Right hindlimb (tissue), 1 donor: ENCODE measurements around the gene ACACA.

Experiments
- DNase-seq: peaks from one replicate; pipeline ENCODE4 v3.0.0-alpha.2; 2018

The ACACA gene

GRCh38 chr17:37219876-37220606, 186.6 kb downstream of the ACACA start:
- no peak for DNase-seq

DNA sequence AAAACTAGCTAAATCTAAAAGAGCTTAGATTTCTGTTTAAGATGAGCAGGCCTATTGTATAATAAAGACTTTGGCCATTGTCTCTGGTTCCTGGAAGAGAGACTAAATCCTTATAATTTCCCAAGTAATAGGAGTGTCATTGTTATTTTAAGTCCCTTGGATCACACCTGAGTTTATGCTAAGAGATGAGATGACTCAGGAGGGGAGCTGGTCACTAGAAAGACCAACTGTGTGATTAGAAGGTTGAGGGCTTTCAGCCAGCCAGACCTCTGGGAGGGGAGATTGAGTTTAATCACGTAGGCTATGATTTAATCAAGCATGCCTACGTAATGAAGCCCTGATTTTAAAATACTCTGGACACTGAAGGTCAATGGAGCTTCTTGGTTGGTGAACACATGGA, 187.8 kb downstream of the ACACA start:
- no peak for DNase-seq

DNA sequence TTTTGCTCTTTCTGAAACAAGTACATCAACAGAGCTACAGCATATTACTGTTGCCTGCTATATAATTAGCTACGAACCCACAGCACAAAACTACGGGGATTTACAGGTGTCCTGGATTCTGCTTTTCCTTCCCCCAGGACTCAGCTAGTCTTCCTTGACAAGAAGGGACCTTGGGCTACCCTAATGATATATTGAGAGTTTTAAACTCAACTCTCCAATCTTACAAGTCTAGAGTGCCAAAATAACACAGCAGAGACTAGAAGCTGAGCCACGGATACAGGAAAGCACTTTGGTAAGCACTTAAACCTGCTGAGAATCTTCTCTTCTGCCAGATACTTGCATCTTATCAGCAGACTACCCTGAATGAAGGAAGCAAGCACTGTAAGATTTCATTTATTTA, 192.2 kb downstream of the ACACA start:
- DNase-seq, result no peak

- DNase-seq, result no peak
These were observed 192.7 kb downstream of the ACACA start for GRCh38 chr17:37213927-37214326.

GRCh38 chr17:37212179-37212578, 194.5 kb downstream of the ACACA start:
- DNase-seq, result no peak

GRCh38 chr17:37211136-37211535, 195.5 kb downstream of the ACACA start:
- no peak for DNase-seq

GRCh38 chr17:37207103-37207502, 199.5 kb downstream of the ACACA start:
- DNase-seq, result no peak

DNA sequence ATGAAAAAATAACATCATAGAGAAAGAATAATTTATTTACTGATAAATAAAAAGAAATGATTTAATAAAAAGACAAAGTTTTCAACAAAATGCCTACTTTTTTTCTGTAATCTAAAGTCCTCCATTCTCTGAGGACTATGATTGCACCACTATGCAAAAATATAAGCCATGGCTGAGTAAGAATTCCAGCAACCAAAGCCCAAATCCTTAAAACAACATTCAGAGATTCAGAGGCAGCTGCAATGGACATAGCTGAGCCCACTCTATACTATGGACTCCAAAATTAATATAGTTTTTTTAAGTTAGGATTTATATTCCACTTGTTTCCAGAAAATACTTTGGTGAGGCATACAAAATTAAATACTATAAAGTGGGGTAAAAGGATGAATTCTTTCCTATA, 200.3 kb downstream of the ACACA start:
- no peak for DNase-seq

DNA sequence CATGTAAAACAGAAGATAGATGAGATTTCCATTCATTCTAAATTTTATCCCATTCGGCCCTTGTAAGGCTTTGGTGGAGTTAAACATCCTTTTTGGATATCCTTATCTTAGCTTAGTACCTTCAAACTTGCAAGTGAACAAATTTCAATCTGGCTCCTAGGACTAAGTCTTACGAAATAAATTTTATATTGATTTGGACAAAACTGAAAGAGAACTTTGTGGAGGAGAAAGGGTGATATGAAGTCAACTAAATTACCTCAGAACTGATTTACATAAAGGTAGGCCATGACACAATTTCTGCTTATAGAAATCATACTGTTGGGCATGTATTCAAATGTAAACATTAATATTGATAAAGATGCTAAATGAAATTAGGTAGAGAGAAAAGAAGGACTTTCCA, 206.1 kb downstream of the ACACA start:
- DNase-seq, result no peak

DNA sequence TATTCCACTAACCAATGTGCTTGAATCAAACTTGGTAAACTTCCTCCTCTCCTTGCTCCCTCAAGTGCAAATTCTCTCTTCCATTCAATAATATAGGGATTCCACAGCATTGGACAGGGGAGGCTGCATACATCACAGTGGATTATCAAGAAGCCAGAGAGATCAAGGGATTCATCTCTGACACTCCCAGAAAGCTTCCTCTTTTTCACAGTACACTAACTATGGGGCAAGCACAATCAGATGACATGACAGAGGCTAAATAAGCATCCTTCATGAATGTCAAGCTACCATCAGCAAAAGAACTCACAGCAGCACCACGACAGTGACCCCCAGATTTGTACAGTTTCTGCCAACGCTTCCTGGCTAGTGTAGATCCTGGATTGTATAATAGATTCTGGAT, 209.3 kb downstream of the ACACA start:
- DNase-seq, result no peak

GRCh38 chr17:37194208-37194607, 212.4 kb downstream of the ACACA start:
- DNase-seq, result no peak

GRCh38 chr17:37191219-37191618, 215.4 kb downstream of the ACACA start:
- DNase-seq, result no peak

- DNase-seq, result no peak
These were observed 216.1 kb downstream of the ACACA start for GRCh38 chr17:37190493-37190892.

DNA sequence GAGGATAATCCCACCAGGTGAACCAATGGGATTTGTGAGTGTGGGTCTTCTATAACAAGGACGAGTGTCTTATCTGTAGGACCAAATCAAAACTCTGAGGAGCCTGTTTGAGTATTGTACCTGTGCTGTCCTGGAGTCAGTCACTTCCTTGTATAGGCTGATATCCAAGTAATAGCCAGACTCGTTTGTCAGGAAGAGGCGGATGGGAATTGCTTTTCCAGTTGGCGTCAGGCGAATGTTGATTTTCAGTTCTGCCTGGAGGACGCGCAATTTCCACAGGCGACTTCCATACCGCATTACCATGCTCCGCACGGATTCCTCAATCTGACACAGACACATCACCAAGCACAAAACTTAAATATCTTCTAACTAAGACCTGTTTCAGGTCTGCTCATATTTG, 218.5 kb downstream of the ACACA start:
- no peak for DNase-seq

DNA sequence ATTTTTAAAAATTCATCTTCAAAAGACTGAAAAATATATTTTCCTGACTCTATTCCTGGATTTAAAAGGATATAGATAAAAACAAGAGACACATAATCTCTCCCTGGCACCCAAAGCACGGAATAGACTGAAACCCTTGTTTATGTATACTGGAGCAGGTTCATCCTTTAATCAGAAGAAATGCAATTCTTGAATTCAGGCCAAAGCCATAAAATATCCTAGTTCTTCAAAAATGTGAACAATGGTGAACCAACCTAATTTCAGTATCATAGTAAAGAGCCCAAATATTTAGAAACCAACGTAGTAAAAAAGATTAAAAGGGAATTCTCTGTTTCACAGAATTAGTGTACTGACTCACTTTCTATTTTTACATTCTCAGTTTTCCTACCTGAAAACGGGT, 219.4 kb downstream of the ACACA start:
- no peak for DNase-seq

DNA sequence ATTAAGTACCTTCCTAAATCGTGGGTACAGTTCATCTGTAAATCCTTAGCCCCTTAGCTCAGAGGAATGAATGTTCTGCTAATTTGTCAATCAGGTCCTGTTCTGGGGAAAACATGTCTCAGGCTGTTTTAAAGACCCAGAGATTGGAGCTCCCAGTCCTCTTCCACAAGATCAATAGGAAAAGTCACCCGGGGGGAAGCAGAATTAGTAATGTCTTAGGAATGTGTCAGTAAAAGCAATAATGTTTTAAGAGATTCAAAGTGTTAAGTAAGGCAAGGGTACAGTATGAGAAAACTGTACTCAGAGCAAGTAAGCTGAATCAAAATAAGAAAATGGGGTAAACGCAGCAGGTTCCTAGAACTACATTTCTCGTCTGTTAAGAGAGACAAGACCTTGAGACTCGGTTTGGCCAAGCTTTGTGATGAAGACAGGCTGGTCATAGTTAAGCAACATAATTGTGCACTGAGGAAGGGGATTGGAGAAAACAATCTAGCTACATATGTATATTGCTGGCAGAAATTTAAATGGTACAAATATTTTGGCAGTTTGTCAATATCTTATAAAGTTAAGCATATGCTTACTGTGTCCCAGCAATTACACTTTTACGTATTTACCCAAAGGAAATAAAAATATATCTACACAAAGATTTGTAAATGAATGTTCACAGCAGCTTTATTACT, 223.7 kb downstream of the ACACA start:
- no peak for DNase-seq

DNA sequence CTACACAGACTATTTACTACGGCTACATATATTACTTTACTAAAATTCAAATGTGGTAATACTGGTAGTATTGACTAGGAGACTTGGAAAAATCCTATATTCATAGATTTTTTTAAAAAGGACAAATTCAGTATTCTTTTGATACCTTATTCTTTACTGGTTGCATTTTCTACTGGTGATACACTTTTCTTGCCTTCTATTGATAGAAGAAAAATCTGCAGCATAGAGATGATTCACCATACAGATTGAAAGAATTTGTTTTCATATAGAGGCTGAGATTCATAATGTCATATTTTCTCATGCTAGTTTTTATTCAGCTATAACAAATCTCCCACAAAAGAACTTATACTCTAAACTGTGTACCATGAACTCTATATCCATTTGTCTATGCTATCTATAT, 226.3 kb downstream of the ACACA start:
- DNase-seq, result no peak

GRCh38 chr17:37179893-37180292, 226.7 kb downstream of the ACACA start:
- DNase-seq, result no peak

GRCh38 chr17:37177254-37177870, 229.3 kb downstream of the ACACA start:
- DNase-seq, result no peak

- no peak for DNase-seq
These were observed 229.9 kb downstream of the ACACA start for GRCh38 chr17:37176723-37177122.

- no peak for DNase-seq
These were observed 232.4 kb downstream of the ACACA start for GRCh38 chr17:37174205-37174604.

DNA sequence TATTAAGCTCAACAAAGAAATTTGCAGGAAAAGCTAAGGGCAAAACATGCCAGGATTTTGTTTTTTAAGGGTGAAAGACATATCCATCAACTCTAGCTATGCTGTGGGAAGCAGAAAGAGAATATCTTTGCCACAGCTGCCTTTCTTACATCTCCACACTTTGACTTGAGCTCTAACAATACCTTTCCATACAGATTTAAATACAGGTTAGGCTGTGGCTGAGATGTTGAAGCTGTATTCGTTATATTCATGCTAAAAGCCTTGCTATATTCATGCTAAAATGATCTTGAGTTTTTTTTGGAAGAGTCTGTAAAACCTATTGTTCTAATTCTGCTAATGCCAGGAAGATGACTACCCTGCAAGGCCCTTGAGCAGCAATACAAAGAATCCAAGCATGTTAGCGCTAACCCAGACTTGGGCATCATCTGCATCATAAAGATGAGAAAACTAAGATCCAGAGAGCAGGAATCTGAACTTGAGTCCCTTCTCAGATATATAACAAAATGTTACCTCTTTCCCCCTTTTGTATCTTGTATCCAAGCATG, 235.7 kb downstream of the ACACA start:
- no peak for DNase-seq

DNA sequence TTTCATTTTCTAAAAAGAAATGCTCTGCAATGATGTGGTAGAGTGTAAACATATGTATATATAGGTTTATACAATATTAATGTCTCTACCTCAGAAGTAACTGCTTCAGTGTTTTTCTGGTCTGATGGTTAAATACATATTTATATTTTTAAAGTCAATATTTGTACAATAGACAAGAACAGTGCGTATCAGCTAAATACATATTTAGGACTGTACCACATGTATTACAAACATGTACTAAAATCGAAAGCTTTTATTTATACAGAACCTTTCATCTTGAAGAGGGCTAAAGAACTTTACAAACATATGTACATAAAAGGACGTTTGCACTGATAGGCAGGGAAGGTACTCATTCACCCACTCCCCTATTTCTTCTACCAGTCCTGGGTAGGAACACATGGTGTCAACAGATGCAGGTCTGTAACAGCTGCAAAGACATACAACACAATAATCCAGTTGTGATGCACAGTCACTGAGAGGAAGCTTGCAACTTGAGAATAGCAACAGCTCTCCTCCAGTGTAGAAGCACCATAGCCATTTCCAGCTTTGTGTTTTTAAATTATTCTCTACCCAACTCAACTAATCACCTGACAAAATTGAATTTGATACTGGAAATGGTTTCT, 237.8 kb downstream of the ACACA start:
- DNase-seq, result peak; percentile 25

DNA sequence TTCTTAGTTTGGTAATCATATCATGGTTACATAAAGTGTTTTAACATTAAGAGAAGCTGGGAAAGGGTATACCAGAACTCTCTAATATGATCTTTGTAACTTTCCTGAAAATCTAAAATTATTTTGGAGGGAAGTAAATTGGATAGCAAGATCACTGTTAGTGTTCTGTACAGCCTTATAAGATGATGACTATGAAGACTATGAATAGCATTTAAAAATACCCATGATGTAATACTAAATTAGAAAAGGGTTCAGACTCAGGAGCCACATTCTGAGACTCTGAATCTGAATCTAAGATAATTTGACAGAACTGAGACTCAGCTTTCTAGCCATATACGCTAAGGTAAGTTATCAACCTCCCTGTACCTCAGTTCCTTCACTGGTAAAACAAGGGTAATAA, 238.9 kb downstream of the ACACA start:
- DNase-seq, result no peak
